Measurements from ENCODE around the gene INTS13.

- no peak for TF ChIP-seq CTCF (conservative IDR thresholded peaks at IDR 0.05 in 1 of 2, IDR thresholded peaks at IDR 0.05 in 1 of 2; ENCODE audit: extremely low read depth in 1 of 2, insufficient read depth in 1 of 2, low read depth in 1 of 2, low read length in 2 of 2)
- TF ChIP-seq EZH2 (IDR thresholded peaks at IDR 0.05; ENCODE audit: borderline replicate concordance, low read length), result no peak
Measured at GRCh38 chr12:26918321-26919215, 19.2 kb downstream of the INTS13 start.
